ENCODE measurements around the gene UBL4A. TPM values are rescaled to one million over a fixed set of nuclear protein-coding genes. Genes with fewer than 3 reads are reported as not detected.

Gene UBL4A
- total and polyA plus RNA-seq, 9 of the 15 experiments (the other 6 are each of a cell fraction or from before 2014, with no cell fraction given): 15.2 to 140 (median 100) TPM

DNA sequence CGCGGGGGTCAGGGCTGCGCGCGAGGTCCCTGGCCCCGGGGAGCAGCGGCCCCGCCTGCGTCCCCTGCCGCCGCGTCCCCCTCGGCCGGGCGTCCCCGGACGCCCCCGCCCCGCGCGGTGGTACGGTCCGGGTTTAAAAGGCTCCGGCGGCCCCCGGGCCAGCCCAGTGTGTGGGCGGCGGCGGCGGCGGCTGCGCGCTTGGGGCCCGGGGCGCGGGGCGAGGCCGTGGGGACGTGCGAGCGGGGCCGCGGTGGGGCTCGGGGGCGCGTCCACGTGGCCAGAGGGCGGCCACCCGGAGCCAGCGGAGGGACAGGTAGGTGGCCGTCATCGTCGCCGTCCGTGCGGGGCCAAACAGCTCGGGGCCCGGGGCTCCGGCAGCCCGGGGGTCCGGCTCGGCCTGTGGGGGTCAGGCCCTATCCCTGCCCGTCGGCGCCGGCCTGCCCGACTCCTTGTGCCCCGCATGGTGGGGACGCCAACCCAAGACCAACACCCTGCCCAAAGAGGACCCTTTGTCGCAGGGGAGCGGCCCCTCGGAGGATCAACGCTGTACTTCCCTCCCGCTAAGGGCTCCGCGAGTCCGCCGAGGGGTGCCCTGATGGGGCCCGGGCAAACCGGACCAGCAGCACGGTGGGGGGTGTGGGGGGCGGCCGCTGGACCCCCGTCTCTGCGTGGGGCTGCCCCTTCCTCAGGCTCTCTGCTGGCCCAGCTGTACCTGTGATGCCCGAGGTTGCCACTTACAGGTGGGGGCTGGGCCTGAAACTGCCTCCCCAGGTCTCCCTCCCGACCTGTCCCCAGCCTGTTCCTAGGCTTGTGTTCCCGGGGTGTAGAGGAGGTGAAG, 28.1 kb downstream of the UBL4A start, which contains the start of gene PLXNA3 (continued):
- TF ChIP-seq, protein P1, sequence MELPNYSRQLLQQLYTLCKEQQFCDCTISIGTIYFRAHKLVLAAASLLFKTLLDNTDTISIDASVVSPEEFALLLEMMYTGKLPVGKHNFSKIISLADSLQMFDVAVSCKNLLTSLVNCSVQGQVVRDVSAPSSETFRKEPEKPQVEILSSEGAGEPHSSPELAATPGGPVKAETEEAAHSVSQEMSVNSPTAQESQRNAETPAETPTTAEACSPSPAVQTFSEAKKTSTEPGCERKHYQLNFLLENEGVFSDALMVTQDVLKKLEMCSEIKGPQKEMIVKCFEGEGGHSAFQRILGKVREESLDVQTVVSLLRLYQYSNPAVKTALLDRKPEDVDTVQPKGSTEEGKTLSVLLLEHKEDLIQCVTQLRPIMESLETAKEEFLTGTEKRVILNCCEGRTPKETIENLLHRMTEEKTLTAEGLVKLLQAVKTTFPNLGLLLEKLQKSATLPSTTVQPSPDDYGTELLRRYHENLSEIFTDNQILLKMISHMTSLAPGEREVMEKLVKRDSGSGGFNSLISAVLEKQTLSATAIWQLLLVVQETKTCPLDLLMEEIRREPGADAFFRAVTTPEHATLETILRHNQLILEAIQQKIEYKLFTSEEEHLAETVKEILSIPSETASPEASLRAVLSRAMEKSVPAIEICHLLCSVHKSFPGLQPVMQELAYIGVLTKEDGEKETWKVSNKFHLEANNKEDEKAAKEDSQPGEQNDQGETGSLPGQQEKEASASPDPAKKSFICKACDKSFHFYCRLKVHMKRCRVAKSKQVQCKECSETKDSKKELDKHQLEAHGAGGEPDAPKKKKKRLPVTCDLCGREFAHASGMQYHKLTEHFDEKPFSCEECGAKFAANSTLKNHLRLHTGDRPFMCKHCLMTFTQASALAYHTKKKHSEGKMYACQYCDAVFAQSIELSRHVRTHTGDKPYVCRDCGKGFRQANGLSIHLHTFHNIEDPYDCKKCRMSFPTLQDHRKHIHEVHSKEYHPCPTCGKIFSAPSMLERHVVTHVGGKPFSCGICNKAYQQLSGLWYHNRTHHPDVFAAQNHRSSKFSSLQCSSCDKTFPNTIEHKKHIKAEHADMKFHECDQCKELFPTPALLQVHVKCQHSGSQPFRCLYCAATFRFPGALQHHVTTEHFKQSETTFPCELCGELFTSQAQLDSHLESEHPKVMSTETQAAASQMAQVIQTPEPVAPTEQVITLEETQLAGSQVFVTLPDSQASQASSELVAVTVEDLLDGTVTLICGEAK (IDR thresholded peaks at IDR 0.05): no peak
- TF ChIP-seq, protein P1 (CRISPR knock-in tag; IDR thresholded peaks at IDR 0.05): no peak
- no peak for TF ChIP-seq FOXK2 (conservative IDR thresholded peaks at IDR 0.05 in 1 of 2, IDR thresholded peaks at IDR 0.05 in 1 of 2; ENCODE audit: low read depth in 2 of 2)
- no peak for TF ChIP-seq PPARD (CRISPR knock-in tag; IDR thresholded peaks at IDR 0.05)
- peak; percentile 77 for TF ChIP-seq RB1 (IDR thresholded peaks at IDR 0.05; ENCODE audit: low read depth)
- peak; percentile 96 for TF ChIP-seq ATF7 (IDR thresholded peaks at IDR 0.05)
- TF ChIP-seq ZBTB9 (CRISPR knock-in tag; IDR thresholded peaks at IDR 0.05): no peak
- TF ChIP-seq RBM15 (IDR thresholded peaks at IDR 0.05; ENCODE audit: insufficient read depth, low read length): no peak
- peak; percentile 78 for TF ChIP-seq TCF7L2 (IDR thresholded peaks at IDR 0.05; ENCODE audit: low read depth, low read length)
- TF ChIP-seq UBTF (IDR thresholded peaks at IDR 0.05; ENCODE audit: borderline replicate concordance in 1 of 2, low read depth in 2 of 2, low read length in 2 of 2): no peak
- TF ChIP-seq POLR2G (IDR thresholded peaks at IDR 0.05; ENCODE audit: low read depth, low read length): peak; percentile 94
- TF ChIP-seq PTBP1 (IDR thresholded peaks at IDR 0.05; ENCODE audit: low read depth, low read length): no peak
- no peak for TF ChIP-seq ZNF445 (CRISPR knock-in tag; IDR thresholded peaks at IDR 0.05; ENCODE audit: low read depth)
